Immature natural killer cell (primary cell): ENCODE results near the gene GPR83. TPM values are rescaled to one million over a fixed set of nuclear protein-coding genes. Genes with fewer than 3 reads are reported as not detected.

Source experiments
- DNase-seq, 3 donors: peaks; one replicate each; pipeline ENCODE4 v3.0.0; 2022; ENCODE audit warnings: mixed read lengths in 1 of 3
- H3K27ac Mint-ChIP-seq, 6 donors: one replicate each; pipeline ENCODE4 v1.8.0; 2020; ENCODE audit warnings: mixed read lengths in 6 of 6, mild to moderate bottlenecking in 5 of 6, inconsistent platforms in 4 of 6, moderate library complexity in 3 of 6
- H3K27me3 Mint-ChIP-seq, 3 donors: one replicate each; pipeline ENCODE4 v1.8.0; 2020 to 2021; ENCODE audit warnings: low read depth in 3 of 3, mild to moderate bottlenecking in 3 of 3, mixed read lengths in 3 of 3, moderate library complexity in 3 of 3, inconsistent platforms in 1 of 3
- H3K36me3 Mint-ChIP-seq, 3 donors: one replicate each; pipeline ENCODE4 v1.8.0; 2020; ENCODE audit warnings: mixed read lengths in 3 of 3, inconsistent platforms in 2 of 3, mild to moderate bottlenecking in 2 of 3
- H3K4me1 Mint-ChIP-seq, 2 donors: one replicate each; pipeline ENCODE4 v1.8.0; 2020; ENCODE audit warnings: inconsistent platforms in 2 of 2, mild to moderate bottlenecking in 2 of 2, mixed read lengths in 2 of 2, moderate library complexity in 1 of 2
- H3K4me3 Mint-ChIP-seq, 5 donors: one replicate each; pipeline ENCODE4 v1.8.0; 2020; ENCODE audit warnings: mild to moderate bottlenecking in 5 of 5, mixed read lengths in 5 of 5, inconsistent platforms in 3 of 5, moderate library complexity in 3 of 5
- H3K9me3 Mint-ChIP-seq, 6 donors: one replicate each; pipeline ENCODE4 v1.8.0; 2020; ENCODE audit warnings: mild to moderate bottlenecking in 6 of 6, mixed read lengths in 6 of 6, inconsistent platforms in 4 of 6, moderate library complexity in 3 of 6
- polyA plus RNA-seq, 3 donors: library from polyadenylated mRNA; unstranded; fragments of 300-500 nt; fragmentation: Illumina TruSeq; gene quantifications; one replicate each; pipeline ENCODE4 v1.2.3, GENCODE V29; 2021

GPR83 gene
- polyA plus RNA-seq, 3 donors from 2014 or later, result 0.10 TPM; not detected in 2

- Mint-ChIP-seq H3K27me3 (peaks cover 3 to 9% (median 5%) of the 10 kb centered on the region in 3 donors), H3K4me3 (no peak overlapping the region), H3K36me3 (peaks cover 0 to 3% (median 0%) of the 10 kb centered on the region in 3 donors), H3K4me1 (no peaks in the 10 kb centered on the region), H3K9me3 (peaks cover 0 to 6% (median 0%) of the 10 kb centered on the region in 6 donors), H3K27ac (no peak overlapping the region)
- DNase-seq, result no peak
Measured at GRCh38 chr11:94338651-94339050, 62.6 kb downstream of the GPR83 start.

GRCh38 chr11:94336033-94336432 is 65.2 kb downstream of the GPR83 start:
- Mint-ChIP-seq H3K9me3 (peaks cover 0 to 6% (median 0%) of the 10 kb centered on the region in 6 donors), H3K4me1 (no peaks in the 10 kb centered on the region), H3K4me3 (no peak overlapping the region), H3K27ac (no peak overlapping the region), H3K36me3 (peaks cover 0 to 3% (median 0%) of the 10 kb centered on the region in 3 donors), H3K27me3 (peaks cover 3 to 7% (median 5%) of the 10 kb centered on the region in 3 donors)
- no peak for DNase-seq

- Mint-ChIP-seq H3K4me1 (no peaks in the 10 kb centered on the region), H3K4me3 (no peak overlapping the region), H3K27ac (no peak overlapping the region), H3K36me3 (no peaks in the 10 kb centered on the region), H3K9me3 (no peaks in the 10 kb centered on the region), H3K27me3 (peaks cover 0 to 7% (median 3%) of the 10 kb centered on the region in 3 donors)
- no peak for DNase-seq
Measured at GRCh38 chr11:94332814-94333213, 68.4 kb downstream of the GPR83 start.

- Mint-ChIP-seq H3K4me3 (no peak overlapping the region), H3K9me3 (no peaks in the 10 kb centered on the region), H3K27me3 (peaks cover 0 to 2% (median 0%) of the 10 kb centered on the region in 3 donors), H3K36me3 (no peaks in the 10 kb centered on the region), H3K27ac (no peak overlapping the region), H3K4me1 (no peaks in the 10 kb centered on the region)
- no peak for DNase-seq
Measured at GRCh38 chr11:94330789-94331188, 70.4 kb downstream of the GPR83 start.

- Mint-ChIP-seq H3K4me1 (no peaks in the 10 kb centered on the region), H3K36me3 (no peaks in the 10 kb centered on the region), H3K4me3 (no peak overlapping the region), H3K27ac (no peak overlapping the region), H3K9me3 (no peaks in the 10 kb centered on the region), H3K27me3 (peaks cover 0 to 2% (median 2%) of the 10 kb centered on the region in 3 donors)
- DNase-seq, result no peak
Measured at GRCh38 chr11:94329501-94329900, 71.7 kb downstream of the GPR83 start.

- Mint-ChIP-seq H3K27ac (no peak overlapping the region), H3K4me1 (no peaks in the 10 kb centered on the region), H3K4me3 (no peak overlapping the region), H3K36me3 (no peaks in the 10 kb centered on the region), H3K27me3 (peaks cover 2% of the 10 kb centered on the region in 3 donors), H3K9me3 (no peaks in the 10 kb centered on the region)
- no peak for DNase-seq
Measured at GRCh38 chr11:94328587-94329080, 72.6 kb downstream of the GPR83 start.

Other genes with a start within 250 kb of the GPR83 start
- not detected for gene IZUMO1R, start 96.8 kb downstream of the GPR83 start, polyA plus RNA-seq
- 10 to 100 TPM in 1 of 3 donors, 1 to 10 TPM in 2; 9.1 to 20.1 (median 9.6) TPM for gene MRE11, start 92.4 kb upstream of the GPR83 start, polyA plus RNA-seq
- 10 to 100 TPM; 19.4 to 26.4 (median 19.9) TPM for gene ANKRD49, start 92.6 kb upstream of the GPR83 start, polyA plus RNA-seq
- not detected for gene C11orf97, start 111.0 kb upstream of the GPR83 start, polyA plus RNA-seq
- 1 to 10 TPM; 1.3 to 2.4 (median 1.4) TPM for gene FUT4, start 142.5 kb upstream of the GPR83 start, polyA plus RNA-seq
- gene PIWIL4, start 165.9 kb upstream of the GPR83 start, polyA plus RNA-seq, result under 1 TPM in 1 of 3 donors, not detected in 2; 0.85 TPM